Endothelial cell of umbilical vein (primary cell): ENCODE data around the gene MRPL9. TPM values are rescaled to one million over a fixed set of nuclear protein-coding genes. Genes with fewer than 3 reads are reported as not detected.

Source experiments
- BruUV-seq: library from RNA; stranded (reverse); fragments of 400-500 nt; replicated peaks from 2 replicates; lab custom pipeline; 2021; lab: Mats Ljungman, UMichigan
- CTCF ChIA-PET: fragments of 300-600, 350-600 bp; sonication (Branson Sonifier 250); formaldehyde crosslinking; loops from one replicate; lab custom pipeline; 2021; ENCODE audit warnings: antibody characterized with exemption, inconsistent platforms; lab: Charles Lee
- POLR2A ChIA-PET: fragments of 300-600, 350-600 bp; sonication (Branson Sonifier 250); formaldehyde crosslinking; loops from one replicate; lab custom pipeline; 2021; ENCODE audit warnings: antibody characterized with exemption, inconsistent platforms; lab: Charles Lee
- DNase-seq: peaks from one replicate; pipeline ENCODE4 v3.0.0-alpha.2; 2011; ENCODE audit warnings: low read depth, low spot score
- FAIRE-seq: peaks from 2 replicates; lab custom pipeline; 2011; peaks lifted over from hg19 to GRCh38; lab: Jason Lieb, UNC
- H2AFZ ChIP-seq: 2 replicates; pipeline ENCODE4 v1.6.0; 2012; ENCODE audit warnings: low read depth, low read length, control low read depth, inconsistent platforms
- H3K27ac ChIP-seq: 2 replicates; pipeline ENCODE4 v1.5.1; 2011; ENCODE audit warnings: low read depth, mild to moderate bottlenecking, control low read depth, low read length, moderate library complexity; ENCODE audit not compliant: insufficient read depth
- H3K27me3 ChIP-seq, 2 experiments: 2 replicates each; pipeline versions ENCODE4 v1.6.0 to v1.6.1; 2011; ENCODE audit warnings: low read length in 2 of 2, mixed read lengths in 1 of 2; ENCODE audit not compliant: control insufficient read depth in 2 of 2, insufficient read depth in 2 of 2
- H3K36me3 ChIP-seq, 2 experiments: 2 replicates in 1 of 2; 3 replicates in 1 of 2; pipeline ENCODE4 v1.5.1; 2011; ENCODE audit warnings: low read length in 2 of 2, mild to moderate bottlenecking in 1 of 2, moderate library complexity in 1 of 2; ENCODE audit not compliant: control insufficient read depth in 2 of 2, insufficient read depth in 2 of 2; ENCODE audit errors: extremely low read depth in 1 of 2
- H3K4me1 ChIP-seq: 3 replicates; pipeline ENCODE4 v1.5.1; 2011; ENCODE audit warnings: mild to moderate bottlenecking, low read length; ENCODE audit not compliant: control insufficient read depth, insufficient read depth; ENCODE audit errors: extremely low read depth
- H3K4me2 ChIP-seq: 2 replicates; pipeline ENCODE4 v1.6.1; 2011; ENCODE audit warnings: low read length, control low read depth, mixed read lengths; ENCODE audit not compliant: insufficient read depth
- H3K4me3 ChIP-seq, 3 experiments: fragments of 200-600 bp in 1 of 3; sonication (generic), shearing (Covaris generic) in 1 of 3; replicated peaks in 1 of 3; 2 replicates each; pipeline ENCODE4 v1.5.1; 2011 to 2016; ENCODE audit warnings: control low read depth in 3 of 3, low read length in 3 of 3, mild to moderate bottlenecking in 2 of 3, inconsistent platforms in 1 of 3, low read depth in 1 of 3, moderate library complexity in 1 of 3; ENCODE audit not compliant: insufficient read depth in 1 of 3
- H3K79me2 ChIP-seq: 2 replicates; pipeline ENCODE4 v1.6.0; 2012; ENCODE audit warnings: low read length, inconsistent platforms; ENCODE audit not compliant: control insufficient read depth, insufficient read depth
- H3K9ac ChIP-seq: replicated peaks from 2 replicates; pipeline ENCODE3; 2011; ENCODE audit warnings: low read length, control low read depth; ENCODE audit not compliant: insufficient read depth; ENCODE audit errors: extremely low read depth
- H3K9me1 ChIP-seq: replicated peaks from 3 replicates; pipeline ENCODE4 v1.6.0; 2011; ENCODE audit warnings: mild to moderate bottlenecking, low read length; ENCODE audit not compliant: control insufficient read depth, insufficient read depth; ENCODE audit errors: extremely low read depth
- H3K9me3 ChIP-seq: replicated peaks from 2 replicates; pipeline ENCODE4 v1.5.1; 2012; ENCODE audit warnings: low read length, inconsistent platforms; ENCODE audit not compliant: control insufficient read depth, insufficient read depth
- H4K20me1 ChIP-seq: replicated peaks from 2 replicates; pipeline ENCODE3; 2011; ENCODE audit warnings: mild to moderate bottlenecking, low read length; ENCODE audit not compliant: control insufficient read depth, insufficient read depth; ENCODE audit errors: extremely low read depth
- CTCF ChIP-seq, 2 donors: IDR thresholded peaks; 1 replicate in 1 of 2; 2 replicates in 1 of 2; pipeline ENCODE4 v1.5.1; 2011; ENCODE audit warnings: low read length in 2 of 2, mild to moderate bottlenecking in 2 of 2, moderate library complexity in 2 of 2, control low read depth in 1 of 2, inconsistent platforms in 1 of 2, low read depth in 1 of 2; ENCODE audit not compliant: insufficient read depth in 1 of 2; ENCODE audit errors: extremely low read depth in 1 of 2
- EZH2 ChIP-seq: IDR thresholded peaks from 2 replicates; pipeline ENCODE4 v1.6.1; 2012; ENCODE audit warnings: borderline replicate concordance, low read depth, mild to moderate bottlenecking, moderate library complexity, low read length, inconsistent platforms; ENCODE audit not compliant: severe bottlenecking
- FOS ChIP-seq: IDR thresholded peaks from 2 replicates; pipeline ENCODE4 v1.6.1; 2011; ENCODE audit warnings: mild to moderate bottlenecking, low read length, moderate library complexity, borderline replicate concordance; ENCODE audit not compliant: insufficient read depth
- GATA2 ChIP-seq: IDR thresholded peaks from 2 replicates; pipeline ENCODE4 v1.7.0; 2011; ENCODE audit warnings: low read depth, mild to moderate bottlenecking, moderate library complexity, mixed read lengths, low read length; ENCODE audit not compliant: insufficient read length, insufficient read depth
- JUN ChIP-seq: IDR thresholded peaks from 2 replicates; pipeline ENCODE4 v1.6.1; 2011; ENCODE audit warnings: borderline replicate concordance, low read depth; ENCODE audit not compliant: insufficient read length, insufficient read depth
- MAX ChIP-seq: IDR thresholded peaks from 2 replicates; pipeline ENCODE4 v1.6.1; 2011; ENCODE audit not compliant: insufficient read depth, insufficient read length
- MYC ChIP-seq: IDR thresholded peaks from one replicate; pipeline ENCODE4 v1.6.1; 2011; ENCODE audit warnings: mild to moderate bottlenecking, low read depth, low read length
- POLR2A ChIP-seq: IDR thresholded peaks from 2 replicates; pipeline ENCODE4 v1.6.1; 2012; ENCODE audit warnings: low read depth, mild to moderate bottlenecking, control low read depth, low read length
- POLR2AphosphoS5 ChIP-seq: IDR thresholded peaks from 2 replicates; pipeline ENCODE4 v1.6.1; 2012; ENCODE audit warnings: low read depth, mild to moderate bottlenecking, control low read depth, low read length, moderate library complexity; ENCODE audit not compliant: insufficient read depth
- dilution Hi-C: fragments of 300-500 bp; cut with MboI; formaldehyde crosslinking; loops from one replicate; pipeline ENCODE4 v1.15.0; 2019; ENCODE audit warnings: low sequenced_read_pairs; ENCODE audit not compliant: extremely low pct_ligation_motif_present
- intact Hi-C: fragments of 100-400 bp; cut with micrococcal nuclease; formaldehyde crosslinking; loops from one replicate; pipeline ENCODE4 v1.10.0; 2022
- polyA plus RNA-seq, 4 experiments: library from polyadenylated mRNA; depleted of rRNA in 3 of 4; stranded (reverse) in 3 of 4; unstranded in 1 of 4; fragments of >200 nt; gene quantifications; 2 replicates each; pipeline versions ENCODE4 v1.2.1 to v1.2.3, GENCODE V29; 2011 to 2012; ENCODE audit warnings: missing spikeins in 1 of 4
- total RNA-seq: library from RNA; stranded (reverse); gene quantifications from 2 replicates; pipeline ENCODE4 v1.2.3, GENCODE V29; 2021

MRPL9 gene
- total and polyA plus RNA-seq, 2 donors (not counting 3 experiments of a cell fraction or from before 2014, with no cell fraction given): 79.1 to 112 TPM

GRCh38 chr1:151807766-151808165 is 44.5 kb upstream of the MRPL9 start:
- no TSS peak for BruUV-seq
- H3K9me1 ChIP-seq: no peaks in the 10 kb centered on the region
- H3K36me3 ChIP-seq: no peaks in the 10 kb centered on the region
- FAIRE-seq (no peak), DNase-seq (no peak)
- CTCF ChIA-PET: interaction anchor here (0.8 to 2.4 kb wide), 7 partner anchors 9 to 84 kb away, joined by 3 to 8 read pairs (median 4); no protein-coding TSS in a partner anchor
- no peaks in the 10 kb centered on the region for H4K20me1 ChIP-seq
- H3K4me3 ChIP-seq: no peak overlapping the region
- intact Hi-C loops: no loop called here
- dilution Hi-C loops: no loop called here
- no peak overlapping the region for H3K27ac ChIP-seq
- H3K79me2 ChIP-seq: no peaks in the 10 kb centered on the region
- H3K27me3 ChIP-seq: peaks cover 17 to 23% of the 10 kb centered on the region in 2 experiments
- H2AFZ ChIP-seq: no peak overlapping the region
- no peaks in the 10 kb centered on the region for H3K4me1 ChIP-seq
- H3K4me2 ChIP-seq: no peak overlapping the region
- POLR2A ChIA-PET: no interaction called here
- H3K9ac ChIP-seq: no peak overlapping the region
- no peaks in the 10 kb centered on the region for H3K9me3 ChIP-seq
- TF ChIP-seq EZH2 (no peak), GATA2 (no peak), MAX (no peak), POLR2A (no peak), JUN (no peak), POLR2AphosphoS5 (no peak), FOS (no peak), CTCF (IDR thresholded peaks at IDR 0.05; ENCODE audit: extremely low read depth in 1 of 2, insufficient read depth in 1 of 2, low read depth in 1 of 2, low read length in 2 of 2) (no peak), MYC (no peak)
